ENCODE results near the gene DNAJC25. TPM values are rescaled to one million over a fixed set of nuclear protein-coding genes. Genes with fewer than 3 reads are reported as not detected.

The DNAJC25 gene
- total and polyA plus RNA-seq, 2 experiments from 2014 or later, result 8.4 to 8.9 TPM

DNA sequence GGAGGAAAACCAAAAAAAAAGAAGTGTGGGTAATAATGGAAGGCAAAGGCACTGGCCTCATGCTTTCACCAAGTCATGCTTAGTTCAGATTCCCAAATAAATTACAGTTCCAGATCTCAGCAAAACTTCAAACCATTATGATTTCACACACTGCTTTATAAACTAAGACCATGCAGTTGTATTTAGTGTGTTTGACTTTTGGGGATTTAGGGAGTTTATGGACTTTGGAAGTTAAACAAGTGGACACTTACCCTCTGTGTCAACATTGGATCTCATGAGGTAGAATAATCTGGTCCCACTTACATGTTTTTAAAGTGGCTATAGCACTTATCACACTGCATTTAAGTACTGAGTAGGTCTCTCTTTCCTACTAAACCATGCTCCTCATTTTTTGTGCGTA, 3.7 kb downstream of the DNAJC25 start:
- peaks cover 8% of the 10 kb centered on the region for H3K4me1 ChIP-seq (ENCODE audit: insufficient read depth)
- TF ChIP-seq STAT1 (IDR thresholded peaks at IDR 0.05; ENCODE audit: unreplicated experiment) (no peak), POLR2AphosphoS5 (IDR thresholded peaks at IDR 0.05; ENCODE audit: low read depth) (no peak), CREB1 (CRISPR knock-in tag; IDR thresholded peaks at IDR 0.05; ENCODE audit: low read depth) (no peak), CTCF (conservative IDR thresholded peaks at IDR 0.05; ENCODE audit: low read depth in 2 of 2) (no peak), EZH2 (IDR thresholded peaks at IDR 0.05; ENCODE audit: low read depth, unreplicated experiment) (no peak), NANOG (IDR thresholded peaks at IDR 0.05; ENCODE audit: borderline replicate concordance) (no peak), REST (IDR thresholded peaks at IDR 0.05; ENCODE audit: unreplicated experiment) (no peak), EZH2phosphoT487 (IDR thresholded peaks at IDR 0.05; ENCODE audit: unreplicated experiment) (no peak)
- TF ChIP-seq, protein P1, sequence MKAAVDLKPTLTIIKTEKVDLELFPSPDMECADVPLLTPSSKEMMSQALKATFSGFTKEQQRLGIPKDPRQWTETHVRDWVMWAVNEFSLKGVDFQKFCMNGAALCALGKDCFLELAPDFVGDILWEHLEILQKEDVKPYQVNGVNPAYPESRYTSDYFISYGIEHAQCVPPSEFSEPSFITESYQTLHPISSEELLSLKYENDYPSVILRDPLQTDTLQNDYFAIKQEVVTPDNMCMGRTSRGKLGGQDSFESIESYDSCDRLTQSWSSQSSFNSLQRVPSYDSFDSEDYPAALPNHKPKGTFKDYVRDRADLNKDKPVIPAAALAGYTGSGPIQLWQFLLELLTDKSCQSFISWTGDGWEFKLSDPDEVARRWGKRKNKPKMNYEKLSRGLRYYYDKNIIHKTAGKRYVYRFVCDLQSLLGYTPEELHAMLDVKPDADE (IDR thresholded peaks at IDR 0.05), result no peak
- Mint-ChIP-seq H3K4me1 (peaks cover 23% of the 10 kb centered on the region), H3K27ac (no peak overlapping the region), H3K36me3 (ENCODE audit: low read depth) (no peaks in the 10 kb centered on the region), H3K4me3 (no peak overlapping the region), H3K9me3 (no peaks in the 10 kb centered on the region; the same call in 2 of the 3 replicates), H3K27me3 (ENCODE audit: insufficient read depth, low read depth, poor library complexity) (peaks cover 4% of the 10 kb centered on the region)
- 0 out of 2 replicates have a peak, but pooled peaks cover 3% of the 10 kb centered on the region for H3K36me3 ChIP-seq (ENCODE audit: insufficient read depth)
- DNase-seq (ENCODE audit: low spot score) (no peak), ATAC-seq (no peak)
- no peak overlapping the region for H3K27ac ChIP-seq (ENCODE audit: low read depth)
- no peaks in the 10 kb centered on the region for H3K9me2 ChIP-seq (ENCODE audit: insufficient read depth)
- no peak overlapping the region for H2AFZ ChIP-seq
- H3K4me2 ChIP-seq, result no peak overlapping the region
- peaks cover 13% of the 10 kb centered on the region; the same call in 1 of the 2 replicates for H4K20me1 ChIP-seq (replicated peaks; ENCODE audit: insufficient read depth)
- H3K4me3 ChIP-seq, result no peak overlapping the region
- H3F3A ChIP-seq (replicated peaks; ENCODE audit: low read depth), result no peaks in the 10 kb centered on the region
- no peaks in the 10 kb centered on the region for H3K27me3 ChIP-seq (ENCODE audit: insufficient read depth)
- H3K79me2 ChIP-seq (replicated peaks; ENCODE audit: insufficient read depth), result peaks cover 81% of the 10 kb centered on the region

All from GM23338 (cell line).